Activated B cell treated with CpG ODN at 0.5 μM for 24 hours (primary cell): ENCODE results near the gene EPB41L1. TPM values are rescaled to one million over a fixed set of nuclear protein-coding genes. Genes with fewer than 3 reads are reported as not detected.

Experiments used
- ATAC-seq: fragments of 200-7000 bp; cut with Tn5 transposase; one replicate; pipeline ENCODE4 v1.10.0; 2021; ENCODE audit warnings: low read depth, mild to moderate bottlenecking, moderate library complexity
- CTCF ChIA-PET: fragments of 350-600 bp; sonication (Branson Sonifier 250); formaldehyde crosslinking; loops from one replicate; lab custom pipeline; 2021; ENCODE audit warnings: antibody characterized with exemption; lab: Charles Lee
- POLR2A ChIA-PET: fragments of 350-600 bp; sonication (Branson Sonifier 250); formaldehyde crosslinking; loops from one replicate; lab custom pipeline; 2021; ENCODE audit warnings: antibody characterized with exemption; lab: Charles Lee
- DNase-seq: peaks from one replicate; pipeline ENCODE4 v3.0.0; 2022
- H3K27ac Mint-ChIP-seq: one replicate; pipeline ENCODE4 v1.8.0; 2020; ENCODE audit warnings: mixed read lengths
- H3K27me3 Mint-ChIP-seq: one replicate; pipeline ENCODE4 v1.8.0; 2021; ENCODE audit warnings: mixed read lengths
- H3K36me3 Mint-ChIP-seq: one replicate; pipeline ENCODE4 v1.8.0; 2021; ENCODE audit warnings: low read depth, mixed read lengths
- H3K4me1 Mint-ChIP-seq: one replicate; pipeline ENCODE4 v1.8.0; 2021; ENCODE audit warnings: mixed read lengths
- H3K4me3 Mint-ChIP-seq: one replicate; pipeline ENCODE4 v1.8.0; 2020; ENCODE audit warnings: mild to moderate bottlenecking, mixed read lengths
- H3K9me3 Mint-ChIP-seq: one replicate; pipeline ENCODE4 v1.8.0; 2020; ENCODE audit warnings: mixed read lengths
- CTCF ChIP-seq: fragments of 200-600 bp; IDR thresholded peaks from one replicate; pipeline ENCODE4 v1.8.0; 2022; ENCODE audit warnings: antibody characterized with exemption, mild to moderate bottlenecking
- intact Hi-C: fragments of 100-400 bp; cut with micrococcal nuclease; formaldehyde crosslinking; loops from one replicate; pipeline ENCODE4 v1.15.1; 2024
- total RNA-seq: library from RNA; stranded (reverse); gene quantifications from 2 replicates; pipeline ENCODE4 v1.2.3, GENCODE V29; 2022

Gene EPB41L1
- total RNA-seq, 1 donor from 2014 or later = 0.64 TPM

- no peak overlapping the region for H3K4me3 Mint-ChIP-seq
- H3K27ac Mint-ChIP-seq = no peak overlapping the region
- CTCF ChIA-PET = interaction anchor here (1.2 to 1.3 kb wide), 2 partner anchors 156 kb away, joined by 3 to 4 read pairs; no protein-coding TSS in a partner anchor
- H3K27me3 Mint-ChIP-seq = peaks cover 19% of the 10 kb centered on the region
- POLR2A ChIA-PET = no interaction called here
- no peaks in the 10 kb centered on the region for H3K9me3 Mint-ChIP-seq
- TF ChIP-seq CTCF = no peak
- DNase-seq (no peak), ATAC-seq (no peak)
- H3K36me3 Mint-ChIP-seq = no peaks in the 10 kb centered on the region
- intact Hi-C loops = no loop called here
- H3K4me1 Mint-ChIP-seq = no peaks in the 10 kb centered on the region
These were observed 5.5 kb upstream of the EPB41L1 start for GRCh38 chr20:36149012-36149411.

- Mint-ChIP-seq H3K27me3 (peaks cover 19% of the 10 kb centered on the region), H3K36me3 (no peaks in the 10 kb centered on the region), H3K4me1 (no peaks in the 10 kb centered on the region), H3K9me3 (no peaks in the 10 kb centered on the region), H3K27ac (no peak overlapping the region), H3K4me3 (no peak overlapping the region)
- no peak for TF ChIP-seq CTCF
- ATAC-seq (no peak), DNase-seq (no peak)
- ChIA-PET CTCF (interaction anchor here (1.3 kb wide), 1 partner anchor 156 kb away, joined by 4 read pairs; no protein-coding TSS in a partner anchor), POLR2A (no interaction called here)
- intact Hi-C loops = no loop called here
These were observed 5.1 kb upstream of the EPB41L1 start for GRCh38 chr20:36149469-36149868.

GRCh38 chr20:36150489-36150846 lies 4.1 kb upstream of the EPB41L1 start:
- TF ChIP-seq CTCF = no peak
- H3K27me3 Mint-ChIP-seq = peaks cover 23% of the 10 kb centered on the region
- H3K4me3 Mint-ChIP-seq = no peak overlapping the region
- no peak for ATAC-seq
- DNase-seq = no peak
- H3K4me1 Mint-ChIP-seq = peaks cover 4% of the 10 kb centered on the region
- H3K36me3 Mint-ChIP-seq = no peaks in the 10 kb centered on the region
- intact Hi-C loops = no loop called here
- H3K9me3 Mint-ChIP-seq = no peaks in the 10 kb centered on the region
- no peak overlapping the region for H3K27ac Mint-ChIP-seq
- ChIA-PET CTCF (interaction anchor here (0.6 to 1.3 kb wide), 2 partner anchors 128 to 157 kb away, joined by 3 to 4 read pairs; no protein-coding TSS in a partner anchor), POLR2A (interaction anchor here (0.6 to 0.7 kb wide), 2 partner anchors 152 to 758 kb away, joined by 3 read pairs; no protein-coding TSS in a partner anchor)

- CTCF ChIA-PET = no interaction called here
- intact Hi-C loops = no loop called here
These were observed 3.5 kb upstream of the EPB41L1 start for GRCh38 chr20:36150847-36151539.

More at GRCh38 chr20:36150847-36151539, 3.5 kb upstream of the EPB41L1 start:
- Mint-ChIP-seq H3K4me1 (peaks cover 4% of the 10 kb centered on the region), H3K27me3 (peaks cover 21% of the 10 kb centered on the region), H3K9me3 (no peaks in the 10 kb centered on the region), H3K36me3 (no peaks in the 10 kb centered on the region), H3K27ac (no peak overlapping the region), H3K4me3 (no peak overlapping the region)
- ATAC-seq (no peak), DNase-seq (no peak)
- no peak for TF ChIP-seq CTCF
- POLR2A ChIA-PET = no interaction called here
